Ovary (tissue), 9 donors: ENCODE measurements around the gene SPEG. TPM values are rescaled to one million over a fixed set of nuclear protein-coding genes. Genes with fewer than 3 reads are reported as not detected.

Experiments
- DNase-seq, 5 donors: peaks; one replicate each; pipeline ENCODE4 v3.0.0-alpha.2; 2019 to 2020
- H3K27ac ChIP-seq, 2 donors: fragments of 200-600 bp; one replicate each; pipeline versions ENCODE4 v1.5.1 to v1.8.0; 2019 to 2022
- H3K27me3 ChIP-seq: fragments of 200-600 bp; one replicate; pipeline ENCODE4 v1.8.0; 2022
- H3K36me3 ChIP-seq: fragments of 200-600 bp; sonication (generic); one replicate; pipeline ENCODE4 v1.5.1; 2019
- H3K4me1 ChIP-seq: one replicate; pipeline ENCODE4 v1.8.1; 2013; ENCODE audit warnings: mild to moderate bottlenecking, moderate library complexity; ENCODE audit not compliant: insufficient read depth
- H3K4me3 ChIP-seq: fragments of 200-600 bp; sonication (generic); one replicate; pipeline ENCODE4 v1.5.1; 2017
- H3K9me3 ChIP-seq, 2 donors: fragments of 200-600 bp in 1 of 2; sonication (generic) in 1 of 2; one replicate each; pipeline versions ENCODE4 v1.5.1 to v1.8.1; 2013 to 2019; ENCODE audit warnings: mild to moderate bottlenecking in 1 of 2, moderate library complexity in 1 of 2
- EP300 ChIP-seq: sonication (generic); formaldehyde crosslinking; IDR thresholded peaks from one replicate; pipeline ENCODE4 v1.6.1; 2017; ENCODE audit warnings: antibody characterized with exemption
- POLR2A ChIP-seq: fragments of 450-650 bp; IDR thresholded peaks from one replicate; pipeline ENCODE4 v1.6.1; 2017; ENCODE audit warnings: antibody characterized with exemption, mild to moderate bottlenecking, moderate library complexity
- WGBS, 3 donors: extraction: QIAGEN DNeasy Blood & Tissue Kit in 1 of 3; methylation state at CpG; one replicate each; pipeline versions ENCODE4 v1.1.5 to v1.1.7; 2013 to 2017; 5-methylcytosine and 5-hydroxymethylcytosine counted together
- intact Hi-C, 4 donors: fragments of 100-400 bp; cut with DNase I; formaldehyde crosslinking; loops; one replicate each; pipeline versions ENCODE4 v1.11.0 to v1.15.1; 2022 to 2023
- polyA plus RNA-seq, 2 donors: library from polyadenylated mRNA; stranded (reverse); fragments of 200-250 nt in 1 of 2; fragments of 350-450 nt in 1 of 2; fragmentation: Illumina TruSeq in 1 of 2; extraction: RNeasy Lipid Tissue Mini Kit (QIAGEN cat#74804) in 1 of 2; gene quantifications; one replicate each; pipeline ENCODE4 v1.2.3, GENCODE V29; 2013 to 2014
- total RNA-seq, 7 donors: library from RNA; depleted of rRNA in 2 of 7; stranded (reverse); fragments of >200 nt in 2 of 7; fragmentation: NEBNext Ultra II Directional in 3 of 7; extraction: Animal tissue kit (Norgen Biotek cat#: 25700) in 3 of 7; gene quantifications; one replicate each; pipeline versions ENCODE4 v1.1.0 to v1.2.4, GENCODE V29; 2016 to 2023
- TF ChIP-seq, protein P1 (sequence below), 3 donors: fragments of 450-650 bp in 2 of 3; fragments of 200-600 bp in 1 of 3; IDR thresholded peaks; one replicate each; pipeline versions ENCODE4 v1.5.1 to v1.8.0; 2016 to 2022; ENCODE audit warnings: antibody characterized with exemption in 3 of 3, mild to moderate bottlenecking in 1 of 3
- donor health status: DM: no; HTN: no; CAD: no; lungs with moderate emphysema.
- donor health status: DM: no; HTN: no; CAD: no.
- donor health status: Bipolar disorder and iron deficiency.
- donor health status: DM: yes; HTN: yes; CAD: no.
- donor health status: DM: no; HTN: no; CAD: no.
- donor health status: DM: yes; HTN: yes; CAD: no.

SPEG gene
- total and polyA plus RNA-seq, 9 donors, result 9.9 to 79.7 (median 29.6) TPM

DNA sequence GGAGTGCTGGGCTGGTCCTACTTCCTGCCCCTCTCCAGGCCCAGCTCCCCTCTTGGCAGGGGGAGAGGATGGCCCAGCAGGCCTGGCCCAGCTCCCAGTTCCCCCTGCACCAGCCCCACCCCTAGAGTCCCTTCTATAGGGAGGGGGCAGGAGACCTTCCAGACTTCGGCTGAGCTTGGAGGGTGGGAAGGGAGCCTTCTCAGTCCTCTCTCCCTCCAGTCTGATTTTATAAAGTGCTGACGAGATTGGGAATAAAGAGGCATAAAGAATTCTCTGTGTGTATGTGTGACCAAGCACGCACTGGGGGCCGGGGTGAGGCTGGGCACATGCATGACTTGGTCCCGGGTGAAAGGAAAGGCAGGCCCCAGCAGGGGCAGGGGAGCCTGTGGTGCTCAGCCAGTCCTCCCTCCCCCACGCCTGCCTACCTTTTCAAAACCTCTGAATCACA lies 103.9 kb downstream of the SPEG start:
- 31 to 50% (median 35%) methylated on average over 6 of the region's 6 CpGs for WGBS, 3 donors
- no peak overlapping the region for H3K4me3 ChIP-seq
- no peaks in the 10 kb centered on the region for H3K36me3 ChIP-seq
- peak in 4 of 5 donors; percentile 50 to 76 (median 71) for DNase-seq
- no peak for TF ChIP-seq EP300
- H3K4me1 ChIP-seq, result peaks cover 7% of the 10 kb centered on the region
- H3K27ac ChIP-seq, result peak overlapping the region; percentile 38 to 48
- intact Hi-C loops, result loop anchor here in 2 of 4 donors (10.0 kb wide), 2 partner anchors 64 to 374 kb away; partner anchors contain the start of gene NHEJ1 (in 1 of the 2)
- H3K9me3 ChIP-seq, result no peaks in the 10 kb centered on the region
- H3K27me3 ChIP-seq, result no peaks in the 10 kb centered on the region

DNA sequence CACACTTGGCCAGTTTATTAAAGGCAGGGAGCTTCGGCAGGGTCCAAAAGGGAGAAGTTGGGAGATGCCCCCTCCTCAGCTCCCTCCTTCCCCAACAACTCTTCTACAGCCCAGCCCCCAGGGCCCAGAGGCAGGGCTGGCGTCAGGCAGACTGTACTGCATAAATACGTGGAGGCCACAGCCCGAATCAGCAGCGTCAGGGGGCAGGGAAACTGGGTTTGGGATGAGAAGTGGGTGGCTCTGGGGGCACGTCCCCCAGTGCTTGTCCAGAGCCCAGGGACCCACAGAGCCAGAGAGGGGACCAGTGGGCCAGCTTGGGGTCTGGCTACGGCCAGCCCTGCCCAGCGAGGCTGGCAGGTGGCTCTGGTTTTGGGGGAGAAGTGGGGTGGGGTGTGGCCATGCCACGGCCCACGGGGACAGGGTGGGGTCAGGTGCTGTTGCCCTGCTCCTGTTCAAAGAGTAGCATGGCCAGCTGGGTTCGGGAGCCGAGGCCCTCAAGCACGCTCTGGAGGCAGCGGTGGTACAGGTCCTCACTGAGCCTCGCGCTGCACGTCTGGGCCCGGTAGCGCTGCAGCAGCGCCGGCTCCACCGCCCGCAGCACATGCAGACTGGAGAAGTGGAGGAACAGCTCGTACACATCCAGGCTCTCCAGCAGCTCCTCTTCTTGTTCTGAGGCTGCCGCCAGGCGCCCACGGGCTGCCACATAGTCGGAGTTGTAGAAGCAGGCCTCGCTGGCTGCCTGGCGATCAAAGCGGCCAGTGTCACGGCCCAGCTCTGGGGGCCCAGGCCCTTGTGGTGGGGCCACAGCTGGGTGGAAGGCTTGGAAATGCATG lies 104.5 kb downstream of the SPEG start:
- intact Hi-C loops, result loop anchor here in 2 of 4 donors (10.0 kb wide), 2 partner anchors 64 to 374 kb away; partner anchors contain the start of gene NHEJ1 (in 1 of the 2)
- no peaks in the 10 kb centered on the region for H3K27me3 ChIP-seq
- 74 to 86% (median 79%) methylated on average over 25 to 32 of the region's 32 CpGs for WGBS, 3 donors
- DNase-seq, result no peak
- TF ChIP-seq EP300, result no peak
- TF ChIP-seq, protein P1, sequence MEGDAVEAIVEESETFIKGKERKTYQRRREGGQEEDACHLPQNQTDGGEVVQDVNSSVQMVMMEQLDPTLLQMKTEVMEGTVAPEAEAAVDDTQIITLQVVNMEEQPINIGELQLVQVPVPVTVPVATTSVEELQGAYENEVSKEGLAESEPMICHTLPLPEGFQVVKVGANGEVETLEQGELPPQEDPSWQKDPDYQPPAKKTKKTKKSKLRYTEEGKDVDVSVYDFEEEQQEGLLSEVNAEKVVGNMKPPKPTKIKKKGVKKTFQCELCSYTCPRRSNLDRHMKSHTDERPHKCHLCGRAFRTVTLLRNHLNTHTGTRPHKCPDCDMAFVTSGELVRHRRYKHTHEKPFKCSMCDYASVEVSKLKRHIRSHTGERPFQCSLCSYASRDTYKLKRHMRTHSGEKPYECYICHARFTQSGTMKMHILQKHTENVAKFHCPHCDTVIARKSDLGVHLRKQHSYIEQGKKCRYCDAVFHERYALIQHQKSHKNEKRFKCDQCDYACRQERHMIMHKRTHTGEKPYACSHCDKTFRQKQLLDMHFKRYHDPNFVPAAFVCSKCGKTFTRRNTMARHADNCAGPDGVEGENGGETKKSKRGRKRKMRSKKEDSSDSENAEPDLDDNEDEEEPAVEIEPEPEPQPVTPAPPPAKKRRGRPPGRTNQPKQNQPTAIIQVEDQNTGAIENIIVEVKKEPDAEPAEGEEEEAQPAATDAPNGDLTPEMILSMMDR (IDR thresholded peaks at IDR 0.05), result no peak
- no peak for TF ChIP-seq POLR2A
- H3K4me3 ChIP-seq, result no peak overlapping the region
- peaks cover 7% of the 10 kb centered on the region for H3K4me1 ChIP-seq
- H3K9me3 ChIP-seq, result no peaks in the 10 kb centered on the region
- no peak overlapping the region for H3K27ac ChIP-seq
- H3K36me3 ChIP-seq, result no peaks in the 10 kb centered on the region

DNA sequence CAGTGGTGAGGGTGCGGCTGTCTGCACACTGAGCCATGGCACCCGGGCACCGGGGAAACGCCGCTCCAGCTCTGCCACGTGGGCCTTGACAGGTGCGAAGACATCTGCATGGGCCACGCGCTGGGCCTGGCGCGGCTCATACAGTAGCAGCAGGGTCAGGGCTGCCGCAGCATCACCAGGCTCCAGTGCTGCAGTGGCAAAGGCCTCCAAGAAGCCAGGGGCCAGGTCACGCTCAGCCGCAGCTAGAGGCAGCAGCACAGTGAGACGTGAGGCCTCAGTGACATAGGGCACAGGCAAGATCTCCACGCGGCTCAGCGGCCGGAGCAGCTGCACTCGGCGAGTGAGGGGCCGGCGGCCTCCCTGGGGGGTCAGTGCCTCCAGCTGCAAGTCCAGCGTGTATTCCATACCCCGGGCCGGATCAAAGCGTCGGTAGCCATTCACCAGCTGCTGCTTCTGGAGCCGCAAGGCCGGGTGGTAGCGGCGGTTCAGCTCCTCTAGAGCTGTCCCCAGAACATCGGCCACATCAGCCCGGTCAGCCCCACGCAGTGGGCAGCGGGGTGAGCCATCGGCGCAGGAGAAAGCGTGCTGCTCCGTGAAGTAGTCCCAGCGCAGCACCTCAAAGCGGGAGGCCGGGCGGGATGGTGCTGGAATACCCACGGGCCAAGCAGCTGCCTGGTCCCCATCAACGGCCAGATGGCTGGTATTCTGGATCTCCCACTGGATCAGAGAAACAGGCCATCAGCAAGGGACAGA lies 105.5 kb downstream of the SPEG start:
- Histone ChIP-seq H3K36me3 (no peaks in the 10 kb centered on the region), H3K27ac (no peak overlapping the region), H3K4me1 (peaks cover 12% of the 10 kb centered on the region), H3K27me3 (no peaks in the 10 kb centered on the region), H3K9me3 (no peaks in the 10 kb centered on the region), H3K4me3 (no peak overlapping the region)
- intact Hi-C loops, result loop anchor here in 3 of 4 donors (5.0 to 10.0 kb wide), 4 partner anchors 65 to 375 kb away; partner anchors contain the start of gene NHEJ1 (in 1 of the 3)
- peak in 2 of 5 donors; percentile 43 to 55 for DNase-seq
- 85 to 92% (median 91%) methylated on average over 46 of the region's 46 CpGs for WGBS, 3 donors
- no peak for TF ChIP-seq POLR2A
- no peak for TF ChIP-seq EP300
- TF ChIP-seq, protein P1 (IDR thresholded peaks at IDR 0.05), result no peak

DNA sequence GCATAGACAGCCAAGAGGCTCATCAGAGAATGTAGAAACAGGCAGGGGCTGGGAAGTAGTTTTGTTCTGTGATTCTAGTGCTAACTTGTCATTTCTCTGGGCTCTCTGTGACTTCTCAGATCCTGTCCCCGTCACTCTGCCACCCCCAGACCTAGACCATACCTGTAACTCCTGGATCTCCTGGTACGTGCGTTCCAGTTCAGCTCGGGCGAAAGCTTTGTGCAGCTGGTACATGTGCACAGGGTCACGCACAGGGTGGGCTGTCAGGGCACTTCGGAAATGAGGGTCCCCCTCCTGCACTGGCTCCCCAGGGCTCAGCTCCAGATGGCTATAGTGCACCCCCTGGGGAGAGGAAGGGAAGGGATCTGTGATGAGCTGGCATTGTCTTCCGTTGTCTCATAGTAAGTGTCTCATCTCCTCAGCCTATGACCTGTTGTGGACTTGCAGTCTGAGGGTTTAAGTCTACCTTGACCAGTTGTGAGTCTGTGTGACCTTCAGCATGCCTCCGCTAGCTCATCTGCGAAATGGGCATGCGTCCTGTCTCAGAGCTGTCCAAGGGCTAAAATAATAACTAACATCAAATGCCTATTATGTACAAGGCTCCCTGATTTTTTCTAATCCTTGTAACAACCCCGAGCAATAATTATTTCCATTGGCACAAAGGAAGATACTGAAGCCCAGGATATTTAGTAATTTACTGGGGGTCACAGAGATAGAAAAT lies 106.3 kb downstream of the SPEG start:
- intact Hi-C loops, result loop anchor here in 2 of 4 donors (1.0 to 5.0 kb wide), 3 partner anchors 101 to 146 kb away; no protein-coding TSS in a partner anchor
- no peak for TF ChIP-seq POLR2A
- TF ChIP-seq, protein P1 (IDR thresholded peaks at IDR 0.05), result no peak
- TF ChIP-seq EP300, result no peak
- DNase-seq, result no peak
- peaks cover 12% of the 10 kb centered on the region for H3K4me1 ChIP-seq
- H3K27me3 ChIP-seq, result no peaks in the 10 kb centered on the region
- H3K4me3 ChIP-seq, result no peak overlapping the region
- peak overlapping the region in 1 of 2 donors; percentile 3 for H3K27ac ChIP-seq
- WGBS, 3 donors, result 88 to 92% (median 89%) methylated on average over 12 of the region's 12 CpGs
- H3K36me3 ChIP-seq, result no peaks in the 10 kb centered on the region
- no peaks in the 10 kb centered on the region for H3K9me3 ChIP-seq
